ENCODE results near the gene LPCAT3. TPM values are rescaled to one million over a fixed set of nuclear protein-coding genes. Genes with fewer than 3 reads are reported as not detected.
A peak's percentile ranks its signal among the peaks of the same experiment; 100 is the strongest.

LPCAT3 gene
- total RNA-seq, 1 experiment from 2014 or later = 45.8 TPM

DNA sequence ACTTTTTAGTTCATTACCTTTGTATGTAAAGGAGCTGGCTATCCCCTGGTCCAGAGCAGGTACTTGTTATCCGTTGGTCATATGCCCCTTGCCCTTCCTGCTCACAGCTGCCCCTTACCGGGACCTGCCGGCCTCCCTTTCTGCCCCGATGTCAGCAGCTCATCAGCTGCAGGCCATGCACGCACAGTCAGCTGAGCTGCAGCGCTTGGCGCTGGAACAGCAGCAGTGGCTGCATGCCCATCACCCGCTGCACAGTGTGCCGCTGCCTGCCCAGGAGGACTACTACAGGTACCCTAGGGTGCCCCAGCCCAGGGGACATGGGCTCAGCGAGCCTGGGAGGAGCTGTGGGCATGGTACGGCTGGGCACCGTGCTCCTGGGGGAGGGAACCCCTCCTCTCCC is 77.0 kb downstream of the LPCAT3 start:
- H3K9me3 ChIP-seq (ENCODE audit: control insufficient read depth in 1 of 2, insufficient read depth in 1 of 2, low read depth in 1 of 2, low read length in 2 of 2) = no peaks in the 10 kb centered on the region
- peaks cover 8 to 9% of the 10 kb centered on the region in 2 experiments; a peak in 2 of 4 replicates for H3K36me3 ChIP-seq (ENCODE audit: control insufficient read depth in 1 of 2, insufficient read depth in 2 of 2, low read length in 2 of 2)
- no peak overlapping the region for H3K9ac ChIP-seq (ENCODE audit: low read length)
- DNase-seq (ENCODE audit: low read depth, low spot score) (no peak), ATAC-seq (no peak)
- H4K20me1 ChIP-seq (ENCODE audit: insufficient read depth) = no peaks in the 10 kb centered on the region
- no peaks in the 10 kb centered on the region for H3K9me2 ChIP-seq (ENCODE audit: insufficient read depth)
- H3K4me1 ChIP-seq (ENCODE audit: control insufficient read depth in 1 of 2, insufficient read depth in 2 of 2, low read length in 2 of 2) = peaks cover 24 to 70% of the 10 kb centered on the region in 2 experiments
- intact Hi-C loops (cut with micrococcal nuclease) = loop anchor here (10.0 kb wide), 1 partner anchor 104 kb away; no protein-coding TSS in a partner anchor
- CTCF ChIA-PET = interaction anchor here (1.3 kb wide), 1 partner anchor 68 kb away, joined by 3 read pairs; the partner anchor contains the start of gene SPSB2
- no TSS peak for BruUV-seq (replicated peaks)
- POLR2A ChIA-PET = interaction anchor here (1.2 to 6.2 kb wide), 3 partner anchors 16 to 71 kb away, joined by 3 to 106 read pairs (median 6); partner anchors contain the start of genes SPSB2 and TPI1
- TF ChIP-seq FOSL1 (IDR thresholded peaks at IDR 0.05; ENCODE audit: low read depth) (no peak), ELF1 (IDR thresholded peaks at IDR 0.05; ENCODE audit: borderline replicate concordance, low read depth) (no peak), ZNF274 (IDR thresholded peaks at IDR 0.05; ENCODE audit: low read depth, low read length) (no peak), REST (IDR thresholded peaks at IDR 0.05; ENCODE audit: low read depth) (no peak), YY1 (IDR thresholded peaks at IDR 0.05; ENCODE audit: extremely low read depth, insufficient replicate concordance, low read depth, low read length) (no peak), RAD21 (IDR thresholded peaks at IDR 0.05; ENCODE audit: low read depth) (no peak), CBX3 (IDR thresholded peaks at IDR 0.05; ENCODE audit: low read depth) (no peak), CEBPB (IDR thresholded peaks at IDR 0.05; ENCODE audit: low read depth) (no peak), CTCF (IDR thresholded peaks at IDR 0.05 in 2 of 3, conservative IDR thresholded peaks at IDR 0.05 in 1 of 3; ENCODE audit: borderline replicate concordance in 1 of 3, insufficient read depth in 1 of 3, low read depth in 2 of 3, low read length in 2 of 3) (no peak), EZH2 (IDR thresholded peaks at IDR 0.05) (no peak), POLR2AphosphoS5 (IDR thresholded peaks at IDR 0.05; ENCODE audit: low read depth, low read length) (no peak), TCF7L2 (IDR thresholded peaks at IDR 0.05; ENCODE audit: borderline replicate concordance, extremely low read depth, insufficient read depth, insufficient read length) (no peak), SP1 (IDR thresholded peaks at IDR 0.05; ENCODE audit: low read depth) (no peak), ZFX (IDR thresholded peaks at IDR 0.05) (no peak), EGR1 (IDR thresholded peaks at IDR 0.05; ENCODE audit: low read depth) (no peak), SIN3A (IDR thresholded peaks at IDR 0.05; ENCODE audit: low read depth) (no peak), SRF (IDR thresholded peaks at IDR 0.05; ENCODE audit: low read depth) (no peak)
- TF ChIP-seq, protein P1, sequence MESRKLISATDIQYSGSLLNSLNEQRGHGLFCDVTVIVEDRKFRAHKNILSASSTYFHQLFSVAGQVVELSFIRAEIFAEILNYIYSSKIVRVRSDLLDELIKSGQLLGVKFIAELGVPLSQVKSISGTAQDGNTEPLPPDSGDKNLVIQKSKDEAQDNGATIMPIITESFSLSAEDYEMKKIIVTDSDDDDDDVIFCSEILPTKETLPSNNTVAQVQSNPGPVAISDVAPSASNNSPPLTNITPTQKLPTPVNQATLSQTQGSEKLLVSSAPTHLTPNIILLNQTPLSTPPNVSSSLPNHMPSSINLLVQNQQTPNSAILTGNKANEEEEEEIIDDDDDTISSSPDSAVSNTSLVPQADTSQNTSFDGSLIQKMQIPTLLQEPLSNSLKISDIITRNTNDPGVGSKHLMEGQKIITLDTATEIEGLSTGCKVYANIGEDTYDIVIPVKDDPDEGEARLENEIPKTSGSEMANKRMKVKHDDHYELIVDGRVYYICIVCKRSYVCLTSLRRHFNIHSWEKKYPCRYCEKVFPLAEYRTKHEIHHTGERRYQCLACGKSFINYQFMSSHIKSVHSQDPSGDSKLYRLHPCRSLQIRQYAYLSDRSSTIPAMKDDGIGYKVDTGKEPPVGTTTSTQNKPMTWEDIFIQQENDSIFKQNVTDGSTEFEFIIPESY (IDR thresholded peaks at IDR 0.05; ENCODE audit: extremely low read depth, insufficient replicate concordance, low read length) = no peak
- TF ChIP-seq, protein P2, sequence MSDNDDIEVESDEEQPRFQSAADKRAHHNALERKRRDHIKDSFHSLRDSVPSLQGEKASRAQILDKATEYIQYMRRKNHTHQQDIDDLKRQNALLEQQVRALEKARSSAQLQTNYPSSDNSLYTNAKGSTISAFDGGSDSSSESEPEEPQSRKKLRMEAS (IDR thresholded peaks at IDR 0.05) = no peak
- TF ChIP-seq, protein P3, sequence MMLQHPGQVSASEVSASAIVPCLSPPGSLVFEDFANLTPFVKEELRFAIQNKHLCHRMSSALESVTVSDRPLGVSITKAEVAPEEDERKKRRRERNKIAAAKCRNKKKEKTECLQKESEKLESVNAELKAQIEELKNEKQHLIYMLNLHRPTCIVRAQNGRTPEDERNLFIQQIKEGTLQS (IDR thresholded peaks at IDR 0.05) = no peak
- H3K27me3 ChIP-seq (ENCODE audit: insufficient read depth, low read length) = no peaks in the 10 kb centered on the region
- no peak overlapping the region for H3K4me3 ChIP-seq (replicated peaks in 1 of 2; ENCODE audit: low read depth in 1 of 2, low read length in 2 of 2)
- H3K27ac ChIP-seq (ENCODE audit: low read depth, low read length) = peak overlapping the region; percentile 26; the same call in 1 of the 2 replicates
- no peak overlapping the region for H3K4me2 ChIP-seq (ENCODE audit: low read length)
- RAD21 ChIA-PET (ENCODE audit: low non-redundant PET in 1 of 2, low total read pairs in 2 of 2, uncharacterized antibody in 2 of 2, unreplicated experiment in 2 of 2) = no interaction called here
- no peak overlapping the region for H2AFZ ChIP-seq (ENCODE audit: low read depth, low read length, poor library complexity, severe bottlenecking)
- peaks cover 16% of the 10 kb centered on the region for H3K79me2 ChIP-seq (ENCODE audit: insufficient read depth, low read length)

Measured in HCT116 (cell line).